ENCODE measurements around the gene STAM2. TPM values are rescaled to one million over a fixed set of nuclear protein-coding genes. Genes with fewer than 3 reads are reported as not detected.

Gene STAM2
- 10 to 100 TPM; 41.1 to 54.6 TPM for total RNA-seq

DNA sequence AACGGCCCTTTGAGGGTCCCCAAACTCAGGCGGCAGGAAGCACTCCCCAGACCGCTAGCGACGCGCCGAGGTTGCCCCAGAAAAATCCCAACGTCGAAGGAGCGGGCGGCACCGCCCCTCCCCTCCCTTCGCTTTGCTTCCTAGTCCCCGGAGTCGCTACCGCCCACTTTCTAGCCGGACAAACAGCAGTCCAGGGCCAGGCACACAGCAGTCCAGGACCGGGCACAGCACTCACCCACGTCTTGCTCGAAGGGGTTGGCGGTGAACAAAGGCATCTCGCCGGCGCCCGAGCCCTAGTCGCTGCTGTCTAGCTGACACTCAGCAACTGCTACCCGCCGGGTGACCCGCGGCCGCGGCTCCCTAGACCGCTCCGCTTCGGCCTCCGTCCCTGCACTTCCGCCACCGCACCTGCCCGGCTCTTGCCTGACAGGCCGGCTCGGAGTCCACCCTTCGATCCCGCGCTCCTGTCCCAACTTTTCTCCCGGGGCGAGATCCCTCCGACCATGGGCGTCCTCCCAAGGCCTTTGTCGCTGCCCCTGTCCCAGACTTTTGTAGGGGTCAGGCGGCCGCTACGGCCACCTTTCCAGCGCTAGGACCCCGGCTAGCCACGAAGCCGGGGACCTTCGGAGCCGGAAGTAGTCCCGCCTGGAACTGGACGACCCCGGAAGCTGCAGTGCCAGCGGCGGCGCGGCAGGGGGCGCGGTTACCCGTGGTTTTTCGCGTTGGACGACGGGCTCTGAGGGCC lies at the start of gene STAM2:
Gene STAM2 (minus strand): TSS at position 396 of the 745 bp plus-strand sequence. CDS start 121 bp downstream, at position 275.
- H3K9me3 ChIP-seq = no peaks in the 10 kb centered on the region
- DNase-seq (ENCODE audit: low spot score) (peak; percentile 67), ATAC-seq (ENCODE audit: insufficient number of reproducible peaks, low FRiP score, low read depth) (peak; percentile 93)
- H3K27me3 ChIP-seq (replicated peaks; ENCODE audit: insufficient read depth) = no peaks in the 10 kb centered on the region
- TF ChIP-seq, protein P1, sequence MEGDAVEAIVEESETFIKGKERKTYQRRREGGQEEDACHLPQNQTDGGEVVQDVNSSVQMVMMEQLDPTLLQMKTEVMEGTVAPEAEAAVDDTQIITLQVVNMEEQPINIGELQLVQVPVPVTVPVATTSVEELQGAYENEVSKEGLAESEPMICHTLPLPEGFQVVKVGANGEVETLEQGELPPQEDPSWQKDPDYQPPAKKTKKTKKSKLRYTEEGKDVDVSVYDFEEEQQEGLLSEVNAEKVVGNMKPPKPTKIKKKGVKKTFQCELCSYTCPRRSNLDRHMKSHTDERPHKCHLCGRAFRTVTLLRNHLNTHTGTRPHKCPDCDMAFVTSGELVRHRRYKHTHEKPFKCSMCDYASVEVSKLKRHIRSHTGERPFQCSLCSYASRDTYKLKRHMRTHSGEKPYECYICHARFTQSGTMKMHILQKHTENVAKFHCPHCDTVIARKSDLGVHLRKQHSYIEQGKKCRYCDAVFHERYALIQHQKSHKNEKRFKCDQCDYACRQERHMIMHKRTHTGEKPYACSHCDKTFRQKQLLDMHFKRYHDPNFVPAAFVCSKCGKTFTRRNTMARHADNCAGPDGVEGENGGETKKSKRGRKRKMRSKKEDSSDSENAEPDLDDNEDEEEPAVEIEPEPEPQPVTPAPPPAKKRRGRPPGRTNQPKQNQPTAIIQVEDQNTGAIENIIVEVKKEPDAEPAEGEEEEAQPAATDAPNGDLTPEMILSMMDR (IDR thresholded peaks at IDR 0.05) = peak; percentile 91
- H3K4me3 ChIP-seq = peak within 1 kb of the TSS; percentile 80
- peak within 1 kb of the TSS; percentile 95 for H3K27ac ChIP-seq
- peaks cover 34% of the 10 kb centered on the region in 2 donors for H3K4me1 ChIP-seq (ENCODE audit: control insufficient read depth in 1 of 2, low read depth in 2 of 2)
- no peaks in the 10 kb centered on the region for H3K36me3 ChIP-seq

DNA sequence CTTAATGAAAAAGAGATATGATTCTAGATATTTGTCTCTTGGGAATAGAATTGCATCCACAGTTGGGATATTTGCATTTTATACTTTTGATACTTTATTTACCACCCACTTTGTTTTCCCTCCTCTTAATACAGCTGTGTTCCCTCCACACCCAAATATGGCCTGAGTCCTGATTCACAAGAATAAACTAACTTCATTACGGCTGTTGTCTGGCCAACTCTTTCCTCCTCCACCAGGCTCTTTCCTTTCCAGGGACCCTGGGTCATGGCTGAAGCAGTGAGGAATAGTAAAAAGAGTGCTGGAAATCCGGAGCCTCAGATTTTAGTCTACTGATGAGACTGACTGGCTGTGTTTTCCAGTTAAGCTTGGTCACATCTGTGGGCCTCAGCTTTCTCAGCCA lies 48.4 kb upstream of the STAM2 start:
- Histone ChIP-seq H3K9me3 (no peaks in the 10 kb centered on the region), H3K4me1 (ENCODE audit: control insufficient read depth in 1 of 2, low read depth in 2 of 2) (peaks cover 24 to 34% of the 10 kb centered on the region in 2 donors), H3K36me3 (no peaks in the 10 kb centered on the region), H3K4me3 (no peak overlapping the region), H3K27ac (peak overlapping the region; percentile 7 to 18), H3K27me3 (replicated peaks; ENCODE audit: insufficient read depth) (no peaks in the 10 kb centered on the region)
- no peak for ATAC-seq (ENCODE audit: insufficient number of reproducible peaks, low FRiP score, low read depth)
- TF ChIP-seq, protein P1 (IDR thresholded peaks at IDR 0.05) = no peak
- no peak for DNase-seq (ENCODE audit: low spot score)

DNA sequence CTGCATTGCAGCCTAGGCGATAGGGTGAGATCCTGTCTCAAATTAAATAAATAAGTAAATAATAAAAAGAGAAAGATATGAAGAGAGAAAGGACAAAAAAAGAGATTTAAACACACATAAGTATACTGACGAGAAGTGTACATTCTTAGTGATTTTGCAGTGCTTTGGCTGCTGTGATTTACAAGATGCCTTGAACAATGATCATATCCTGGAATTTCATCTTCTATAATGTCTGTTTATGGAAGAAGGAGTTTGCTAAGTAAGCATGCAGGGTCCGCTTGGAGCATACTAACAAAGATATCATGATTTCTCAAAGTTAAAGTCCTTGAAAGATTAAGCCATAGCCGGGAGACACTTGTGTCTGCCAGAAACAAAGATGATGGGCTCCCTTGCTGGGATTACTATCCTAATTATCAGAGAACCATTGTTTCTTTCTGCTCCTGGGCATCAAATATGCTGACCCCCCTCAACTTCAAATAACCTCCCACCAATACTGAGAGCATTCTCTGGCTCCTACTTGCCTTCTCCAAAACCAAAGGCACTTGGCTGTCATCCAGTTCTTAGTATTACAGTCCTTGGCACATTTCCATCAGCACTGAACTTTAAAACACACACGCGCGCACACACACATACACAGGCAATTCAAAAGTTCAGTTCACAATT lies 47.5 kb upstream of the STAM2 start:
- ATAC-seq (ENCODE audit: insufficient number of reproducible peaks, low FRiP score, low read depth) (peak; percentile 71), DNase-seq (ENCODE audit: low spot score) (peak; percentile 45)
- TF ChIP-seq, protein P1 (IDR thresholded peaks at IDR 0.05) = no peak
- no peaks in the 10 kb centered on the region for H3K36me3 ChIP-seq
- H3K27ac ChIP-seq = peak overlapping the region in 1 of 2 donors; percentile 7
- H3K9me3 ChIP-seq = no peaks in the 10 kb centered on the region
- peak overlapping the region; percentile 13 for H3K4me3 ChIP-seq
- peaks cover 21 to 25% of the 10 kb centered on the region in 2 donors for H3K4me1 ChIP-seq (ENCODE audit: control insufficient read depth in 1 of 2, low read depth in 2 of 2)
- no peaks in the 10 kb centered on the region for H3K27me3 ChIP-seq (replicated peaks; ENCODE audit: insufficient read depth)

DNA sequence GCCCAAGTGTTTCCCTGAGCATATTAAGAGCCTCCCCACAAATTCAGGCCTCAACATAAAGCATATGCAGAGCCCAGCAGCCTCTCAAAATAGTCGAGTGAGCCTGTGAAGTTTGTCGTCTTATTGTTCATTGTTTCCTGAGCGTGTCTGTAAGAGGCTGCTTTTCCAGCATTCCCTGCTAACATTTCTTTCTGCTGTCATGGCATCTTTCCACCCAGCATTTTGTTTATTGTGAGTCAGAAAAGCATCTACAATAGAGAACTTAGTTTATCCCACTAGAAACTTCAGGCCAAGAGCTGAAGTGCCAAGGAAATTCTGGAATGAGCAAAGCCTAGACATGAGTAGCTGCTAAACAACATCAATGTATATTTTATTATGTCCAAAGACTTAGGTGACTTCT lies 46.3 kb upstream of the STAM2 start:
- DNase-seq (ENCODE audit: low spot score) (no peak), ATAC-seq (ENCODE audit: insufficient number of reproducible peaks, low FRiP score, low read depth) (no peak)
- Histone ChIP-seq H3K27ac (no peak overlapping the region), H3K9me3 (no peaks in the 10 kb centered on the region), H3K36me3 (no peaks in the 10 kb centered on the region), H3K4me1 (ENCODE audit: control insufficient read depth in 1 of 2, low read depth in 2 of 2) (peaks cover 13 to 16% of the 10 kb centered on the region in 2 donors), H3K27me3 (replicated peaks; ENCODE audit: insufficient read depth) (no peaks in the 10 kb centered on the region), H3K4me3 (no peak overlapping the region)
- TF ChIP-seq, protein P1 (IDR thresholded peaks at IDR 0.05) = no peak

DNA sequence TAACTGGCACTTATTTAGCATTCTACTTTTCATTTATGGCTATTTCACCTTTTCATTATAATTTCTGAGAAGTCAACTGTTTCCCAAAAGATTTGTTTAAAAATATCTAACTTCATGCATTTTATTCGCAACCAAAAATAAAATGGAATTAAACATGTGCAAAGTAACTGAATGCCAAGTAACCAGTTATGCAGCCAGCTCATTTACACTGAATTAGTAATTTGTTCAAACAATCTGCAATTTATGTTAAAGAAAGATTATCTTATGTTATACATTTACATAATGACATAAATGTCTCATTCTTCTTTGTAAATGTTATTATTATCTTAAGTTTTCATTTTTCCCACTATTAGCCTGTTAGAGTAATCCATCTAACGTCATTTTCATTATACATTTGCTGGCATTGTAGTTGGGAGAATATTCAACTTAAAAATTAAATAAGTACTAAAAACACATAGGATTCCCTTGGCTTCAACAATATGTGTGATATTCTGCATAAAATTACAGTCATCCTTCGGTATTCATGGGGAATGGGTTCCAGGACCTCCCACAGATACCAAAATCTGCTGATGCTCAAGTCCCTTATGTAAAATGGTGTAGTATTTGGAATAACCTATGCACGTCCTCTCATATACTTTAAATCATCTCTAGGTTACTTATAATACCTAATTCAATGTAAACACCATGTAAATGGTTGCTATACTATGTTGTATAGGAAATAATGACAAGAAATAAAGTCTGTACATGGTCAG lies 43.7 kb upstream of the STAM2 start:
- Histone ChIP-seq H3K4me1 (ENCODE audit: control insufficient read depth in 1 of 2, low read depth in 2 of 2) (peaks cover 13 to 14% of the 10 kb centered on the region in 2 donors), H3K4me3 (no peak overlapping the region), H3K9me3 (no peaks in the 10 kb centered on the region), H3K27me3 (replicated peaks; ENCODE audit: insufficient read depth) (no peaks in the 10 kb centered on the region), H3K36me3 (no peaks in the 10 kb centered on the region), H3K27ac (no peak overlapping the region)
- ATAC-seq (ENCODE audit: insufficient number of reproducible peaks, low FRiP score, low read depth) = no peak
- no peak for DNase-seq (ENCODE audit: low spot score)
- TF ChIP-seq, protein P1 (IDR thresholded peaks at IDR 0.05) = no peak
